ACHN (cell line): ENCODE data around the gene IQSEC1.

ENCODE experiments used
- DNase-seq: peaks from one replicate; pipeline ENCODE4 v3.0.0-alpha.2; 2015
- in situ Hi-C: cut with HindIII; loops from 2 replicates; pipeline ENCODE4 v1.10.0; 2017; ENCODE audit warnings: low sequenced_read_pairs, low pct_ligation_motif_present, low pct_unique_long_range_greater_than_20kb

The IQSEC1 gene

DNA sequence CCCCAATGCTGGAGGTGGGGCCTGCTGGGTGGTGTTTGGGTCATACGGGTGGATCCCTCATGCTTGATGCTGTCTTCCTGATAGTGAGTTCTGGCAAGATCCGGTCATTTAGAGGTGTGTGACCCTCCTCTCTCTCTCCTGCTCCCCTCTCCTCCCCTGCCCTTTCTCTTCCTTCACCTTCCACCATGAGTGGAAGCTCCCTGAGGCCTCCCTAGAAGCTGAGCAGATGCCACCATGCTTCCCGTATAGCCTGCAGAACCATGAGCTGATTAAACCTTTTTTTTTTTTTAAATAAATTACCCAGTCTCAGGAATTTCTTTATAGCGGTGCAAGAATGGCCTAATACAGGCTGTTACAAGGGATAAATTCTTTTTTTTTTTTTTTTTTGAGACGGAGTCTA lies 36.3 kb upstream of the IQSEC1 start:
- in situ Hi-C loops, result no loop called here
- no peak for DNase-seq

DNA sequence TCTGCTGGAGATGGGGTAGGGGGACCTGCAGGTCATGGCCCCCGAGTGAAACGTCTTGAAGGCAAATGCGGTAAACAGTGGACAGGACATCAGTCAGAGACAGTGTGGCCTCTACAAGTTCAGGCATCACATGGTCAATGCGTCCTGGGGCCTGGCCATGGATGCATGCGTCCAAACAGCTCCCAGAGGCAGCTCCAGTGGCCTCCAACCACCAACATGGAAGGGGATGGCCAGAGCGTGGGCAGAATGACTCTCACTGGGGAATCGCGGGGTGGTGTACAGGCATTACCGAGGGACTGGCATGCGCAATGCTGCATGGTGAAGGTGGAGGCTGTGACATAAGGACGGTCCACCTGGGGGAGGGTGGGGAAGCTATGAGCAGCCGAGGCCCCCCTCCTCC lies 35.6 kb upstream of the IQSEC1 start:
- DNase-seq, result no peak
- in situ Hi-C loops, result no loop called here

DNA sequence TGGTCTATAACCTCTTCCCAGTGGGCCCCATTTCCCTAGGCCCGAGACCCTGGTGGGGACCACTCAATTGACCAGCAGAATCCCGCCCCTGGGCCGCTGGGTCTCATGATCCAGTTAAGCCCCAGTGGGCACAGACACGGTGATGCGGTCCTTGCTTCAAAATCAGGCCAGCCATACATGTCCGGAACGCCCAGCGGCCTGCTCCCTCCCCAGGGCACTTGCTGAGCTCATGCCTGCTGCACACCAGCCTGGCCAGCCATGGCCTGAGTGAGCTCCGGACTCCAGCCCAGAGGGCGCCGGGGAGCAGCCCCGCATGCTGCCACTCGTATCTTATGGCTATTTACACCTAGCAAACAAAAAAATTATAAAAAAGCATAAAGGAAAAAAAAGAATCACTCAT lies 34.4 kb upstream of the IQSEC1 start:
- DNase-seq, result no peak
- in situ Hi-C loops, result no loop called here

DNA sequence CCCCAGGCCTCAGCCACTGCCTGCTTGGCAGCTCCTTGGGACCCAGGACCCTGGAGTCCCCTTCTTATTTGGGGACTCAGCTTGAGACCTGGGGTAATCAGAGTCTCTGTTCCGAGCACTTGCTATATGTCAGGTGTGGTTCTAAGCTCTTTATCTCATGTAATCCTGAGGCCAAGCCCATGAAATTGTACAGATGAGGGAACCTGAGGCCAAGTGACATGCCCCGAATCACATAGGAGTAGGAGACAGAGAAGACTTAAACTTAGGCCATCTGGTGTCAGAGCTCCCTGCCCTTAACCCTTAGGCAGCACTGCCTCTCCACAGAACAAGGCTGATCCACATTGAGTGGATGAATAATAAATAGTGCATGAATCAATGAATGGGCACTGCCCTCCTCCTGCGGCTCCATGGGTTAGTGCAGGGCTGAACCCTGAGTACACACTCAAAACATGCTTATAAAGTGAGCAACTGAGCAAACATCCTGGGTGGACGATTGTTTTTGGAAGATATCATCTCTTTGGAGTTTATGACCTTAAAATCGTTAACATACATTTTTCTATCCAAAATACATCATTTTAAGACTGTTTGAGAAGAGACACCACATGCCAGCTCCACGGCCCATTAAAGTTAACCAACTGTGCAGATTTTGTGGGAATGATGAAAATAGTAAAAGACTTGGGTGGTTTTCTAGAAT lies 33.2 kb upstream of the IQSEC1 start:
- DNase-seq, result no peak
- in situ Hi-C loops, result no loop called here

DNA sequence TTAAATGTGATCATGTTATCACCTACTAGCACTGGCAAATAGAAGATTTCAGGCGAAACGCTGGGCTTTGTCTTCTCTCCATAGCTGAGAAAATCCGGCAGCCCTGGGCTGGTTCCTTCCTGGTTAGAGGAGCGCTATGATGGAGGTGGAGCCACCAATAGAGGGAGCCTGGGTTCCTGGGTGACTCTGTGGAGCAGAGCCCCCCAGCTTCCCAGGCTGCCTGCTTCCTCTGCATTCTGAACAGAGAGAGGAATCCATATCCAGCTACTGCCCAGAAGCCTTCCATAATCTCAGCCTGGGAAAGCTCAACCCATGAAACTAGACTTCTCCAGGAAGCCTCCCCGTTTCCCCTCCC lies 32.6 kb upstream of the IQSEC1 start:
- in situ Hi-C loops, result no loop called here
- DNase-seq, result no peak

DNA sequence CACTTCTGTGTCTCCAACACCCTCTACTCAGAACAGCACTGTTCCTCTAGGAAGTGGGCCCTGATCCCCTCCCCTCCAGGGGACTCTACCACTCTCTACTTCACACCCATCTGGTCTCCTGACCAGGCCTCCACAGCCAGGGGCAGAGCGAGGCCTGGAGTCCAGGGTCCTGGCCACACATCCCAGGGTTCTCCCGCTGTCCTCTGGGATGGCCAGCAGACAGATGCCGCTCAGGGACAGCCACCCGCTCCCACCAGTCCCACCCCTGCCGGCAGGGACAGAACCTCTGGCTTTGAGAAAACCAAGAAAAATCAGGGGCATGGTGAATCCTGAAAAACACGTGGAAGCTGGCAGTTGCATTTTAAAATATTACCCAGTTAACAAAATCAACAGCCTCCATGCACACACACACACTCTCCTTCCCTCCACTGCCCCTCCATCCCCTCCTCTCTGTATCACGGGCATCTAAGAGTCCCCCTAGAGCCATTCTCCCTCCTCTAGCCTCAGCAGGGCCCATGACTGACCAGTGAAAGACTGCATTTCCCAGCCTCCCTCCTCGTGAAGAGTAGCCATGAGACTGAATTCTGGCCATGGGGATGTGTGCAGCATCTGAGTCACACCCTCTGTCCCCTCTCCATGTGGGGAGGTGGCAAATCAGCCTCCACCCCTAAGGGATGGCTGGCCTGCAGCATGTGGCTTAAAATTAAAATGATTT lies 32.1 kb upstream of the IQSEC1 start:
- in situ Hi-C loops, result no loop called here
- no peak for DNase-seq

DNA sequence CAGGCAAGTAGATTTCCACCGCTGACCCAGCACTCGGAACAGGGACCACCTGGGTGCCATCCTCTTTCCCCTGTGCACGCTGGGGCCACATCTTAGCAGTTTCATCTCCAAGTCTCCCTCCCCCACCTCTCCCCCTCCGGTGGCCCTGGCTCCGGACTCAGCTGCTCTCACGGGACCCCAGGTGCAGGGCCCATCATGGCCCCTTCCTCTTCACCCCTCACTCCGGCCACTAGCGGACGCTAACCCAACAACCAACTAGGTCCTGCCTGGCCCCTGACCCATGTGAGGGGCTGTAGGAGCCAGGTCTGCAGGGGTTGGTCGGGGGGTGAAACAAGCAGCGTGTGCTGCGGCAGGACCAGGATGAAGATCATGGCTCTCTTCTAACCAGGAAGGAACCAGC lies 31.3 kb upstream of the IQSEC1 start:
- in situ Hi-C loops, result no loop called here
- no peak for DNase-seq

DNA sequence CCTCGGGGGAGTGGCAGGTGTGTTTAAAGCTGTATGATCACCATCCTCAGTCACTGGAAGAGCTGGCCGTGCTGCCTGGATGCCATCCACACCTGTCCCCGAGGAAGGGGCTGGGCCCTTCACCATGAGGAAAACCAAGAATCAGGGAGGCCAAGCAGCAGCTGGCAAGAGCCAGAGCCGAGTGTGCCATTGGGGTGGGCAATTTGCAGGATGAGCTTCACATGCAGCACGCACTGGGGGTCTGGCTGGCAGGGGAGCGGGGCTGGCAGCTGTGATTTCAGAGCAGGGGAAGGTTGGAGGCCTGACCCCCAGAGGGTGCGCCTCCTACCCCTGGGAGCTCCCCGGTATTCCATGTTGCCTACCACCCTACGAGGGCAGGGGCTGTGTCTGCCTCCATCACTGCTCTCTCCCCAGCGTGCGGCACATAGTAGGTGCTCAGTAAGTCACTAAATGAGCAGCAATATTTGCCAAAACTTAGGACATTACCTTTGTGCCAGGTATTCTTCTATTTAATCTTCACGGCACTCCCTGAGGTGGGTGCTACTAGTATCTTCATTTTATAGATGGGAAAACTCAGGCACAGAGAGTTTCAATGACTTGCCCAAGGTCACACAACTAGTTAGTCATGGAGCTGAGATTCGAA lies 30.3 kb upstream of the IQSEC1 start:
- DNase-seq, result no peak
- in situ Hi-C loops, result no loop called here

DNA sequence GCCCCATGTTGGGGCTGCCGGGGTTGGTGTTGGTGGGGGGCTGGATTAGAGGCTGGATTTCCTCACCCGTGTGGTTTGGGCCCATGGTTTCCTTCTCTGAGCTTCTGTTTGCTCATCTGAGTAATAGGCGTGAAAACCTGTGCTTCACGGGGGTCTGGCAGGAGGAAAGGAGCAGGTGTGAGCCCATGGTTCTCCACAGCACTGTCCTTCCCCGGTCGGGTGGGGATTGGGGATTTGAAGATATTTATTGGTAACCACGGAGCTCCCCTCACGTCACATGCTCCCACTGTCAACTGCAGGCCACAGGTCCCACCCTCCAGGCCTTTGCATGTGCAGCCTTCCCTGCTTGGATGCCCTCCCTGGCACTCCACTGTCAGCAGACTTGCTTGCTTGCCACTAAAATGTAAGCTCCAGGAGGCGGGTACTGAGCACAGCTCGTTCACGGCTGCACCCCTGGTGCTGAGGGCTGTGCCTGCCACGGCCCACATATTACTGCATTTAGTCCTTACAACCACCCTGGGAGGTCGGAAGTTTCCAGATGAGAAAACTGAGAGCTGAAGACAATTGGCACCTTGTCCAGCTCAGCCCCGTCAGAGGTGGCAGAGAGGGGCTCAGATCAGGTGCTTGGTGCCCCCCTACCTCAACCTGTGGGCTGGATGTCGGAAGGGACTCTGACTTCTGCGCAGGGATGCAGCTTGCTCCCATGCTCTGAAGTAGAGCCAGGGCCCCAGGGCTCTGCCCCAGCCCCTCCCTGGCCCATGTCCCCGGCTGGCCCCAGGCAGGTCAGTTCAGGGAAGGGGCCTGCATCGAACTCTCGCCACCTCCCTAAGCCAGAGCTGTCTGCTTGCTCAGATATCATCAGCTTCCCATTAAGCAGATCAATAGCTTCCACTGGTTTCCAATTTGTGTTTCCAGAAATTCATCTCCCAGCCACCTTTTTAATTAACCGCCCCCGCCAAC lies 29.4 kb upstream of the IQSEC1 start:
- in situ Hi-C loops, result no loop called here
- no peak for DNase-seq

DNA sequence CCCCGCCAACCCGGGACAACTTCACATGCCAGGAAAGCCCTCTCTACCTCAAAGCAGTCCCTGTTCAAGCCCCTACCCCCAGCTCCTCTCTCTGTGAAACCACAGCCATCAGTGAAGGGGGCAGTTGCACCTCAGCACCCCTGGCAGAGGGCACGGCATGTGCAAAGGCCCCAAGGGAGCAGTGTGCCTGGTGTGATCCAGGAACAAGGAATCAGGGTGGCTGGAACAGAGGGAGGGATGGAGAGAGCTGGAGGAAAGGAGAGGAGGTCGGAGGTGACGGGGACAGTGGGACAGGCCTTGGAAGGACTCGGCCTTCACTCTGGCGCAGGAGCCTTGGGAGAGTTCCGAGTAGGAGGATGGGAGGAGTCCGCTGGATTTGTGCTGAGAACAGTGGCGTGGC lies 26.5 kb upstream of the IQSEC1 start:
- no peak for DNase-seq
- in situ Hi-C loops, result no loop called here

DNA sequence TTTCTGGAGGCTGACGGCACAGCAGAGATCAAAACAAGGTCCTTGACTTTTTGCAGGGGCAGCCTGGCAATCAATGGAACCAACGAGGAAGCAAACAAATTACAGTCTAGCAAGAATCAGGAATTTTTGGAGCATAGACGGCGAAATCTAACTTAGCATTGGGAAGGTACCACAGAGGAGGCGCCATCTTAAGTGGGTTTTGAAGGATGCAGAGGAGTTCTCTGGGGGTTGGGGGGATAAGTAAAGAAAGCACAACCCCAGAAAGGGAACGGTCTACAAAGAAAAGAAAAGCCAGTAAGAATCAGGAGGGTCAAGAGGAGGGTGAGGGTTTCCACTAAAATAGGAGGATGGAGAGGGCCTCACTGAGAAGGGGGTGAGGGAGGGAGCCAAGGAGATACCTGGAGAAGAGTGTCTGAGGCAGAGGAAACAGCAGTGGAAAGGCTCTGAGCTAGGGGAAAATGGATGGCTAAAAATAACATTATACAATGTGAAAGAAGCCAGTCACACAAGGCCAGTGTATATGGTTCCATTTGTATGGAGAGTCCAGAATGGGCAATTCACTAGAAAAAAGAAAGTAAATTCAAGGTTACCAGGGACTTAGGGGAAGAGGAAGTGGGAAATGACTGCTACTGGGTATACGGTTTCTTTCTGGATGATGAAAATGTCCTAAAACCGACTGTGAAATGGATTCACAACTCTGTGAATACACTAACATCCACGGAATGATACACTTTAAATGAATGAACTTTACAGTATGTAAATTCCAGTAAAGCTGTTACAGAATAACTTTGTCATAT lies 25.2 kb upstream of the IQSEC1 start:
- in situ Hi-C loops, result no loop called here
- no peak for DNase-seq

DNA sequence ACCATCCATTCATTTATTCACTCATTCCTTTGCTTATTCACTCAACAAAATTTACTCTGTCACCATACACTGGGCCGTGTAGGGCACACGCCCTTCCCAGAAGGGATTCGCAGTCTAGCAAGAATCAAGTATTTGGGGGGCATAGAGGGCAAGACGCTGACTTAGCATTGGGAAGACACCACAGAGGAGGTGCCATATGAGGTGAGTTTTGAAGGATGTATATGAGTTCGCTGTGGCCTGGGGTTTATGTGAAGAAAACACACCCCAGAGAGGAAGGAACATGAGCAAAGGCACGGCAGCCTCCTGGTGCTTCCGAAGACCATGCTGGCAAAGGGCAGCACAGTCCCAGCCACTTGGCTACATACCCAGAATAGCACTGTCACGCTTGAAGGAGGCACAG lies 23.1 kb upstream of the IQSEC1 start:
- in situ Hi-C loops, result no loop called here
- no peak for DNase-seq

DNA sequence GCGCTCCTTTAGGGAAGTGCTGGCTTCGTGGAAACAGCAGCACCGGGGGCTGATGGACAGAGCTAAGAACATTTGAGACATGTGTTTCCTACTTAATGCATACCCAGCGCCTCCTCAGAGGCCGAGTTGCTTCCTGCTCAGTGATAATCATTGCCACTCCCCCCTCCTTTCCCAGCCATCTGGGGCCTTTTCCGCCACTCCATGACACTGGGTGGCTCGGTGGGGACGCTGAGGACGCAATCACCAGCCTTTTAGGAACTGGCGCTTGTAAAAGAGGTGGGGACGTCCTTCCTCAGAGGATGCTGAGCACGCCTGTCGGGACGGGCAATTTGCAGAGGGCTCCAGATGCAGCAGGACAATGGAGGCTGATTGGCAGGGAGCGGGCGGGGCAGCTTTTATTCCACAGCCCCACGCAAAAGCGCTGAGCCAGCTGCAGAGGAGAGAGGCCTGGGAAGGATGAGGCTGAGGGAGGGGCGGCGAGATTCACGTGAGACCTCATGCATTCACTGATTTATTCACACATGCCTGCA lies 22.2 kb upstream of the IQSEC1 start:
- in situ Hi-C loops, result no loop called here
- DNase-seq, result no peak

DNA sequence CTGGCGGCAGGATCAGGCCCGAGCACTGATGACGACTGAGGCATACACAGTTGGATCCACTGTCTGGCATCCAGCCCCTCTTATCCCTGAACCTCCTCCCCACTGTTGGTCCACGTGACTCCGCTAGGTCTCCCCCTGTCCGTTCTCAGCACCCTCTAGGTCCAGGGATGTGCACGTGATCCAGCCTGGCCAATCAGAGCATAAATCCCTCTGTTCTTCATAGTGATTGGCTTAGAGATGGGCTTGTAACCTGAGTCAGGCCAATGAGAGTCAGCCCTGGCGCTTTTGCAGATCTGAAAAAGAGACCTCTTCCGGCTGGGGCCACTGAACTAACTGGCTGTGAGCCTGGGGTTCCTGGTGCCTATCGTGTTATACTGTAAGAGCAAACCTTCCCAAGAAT lies 20.5 kb upstream of the IQSEC1 start:
- in situ Hi-C loops, result no loop called here
- DNase-seq, result no peak

DNA sequence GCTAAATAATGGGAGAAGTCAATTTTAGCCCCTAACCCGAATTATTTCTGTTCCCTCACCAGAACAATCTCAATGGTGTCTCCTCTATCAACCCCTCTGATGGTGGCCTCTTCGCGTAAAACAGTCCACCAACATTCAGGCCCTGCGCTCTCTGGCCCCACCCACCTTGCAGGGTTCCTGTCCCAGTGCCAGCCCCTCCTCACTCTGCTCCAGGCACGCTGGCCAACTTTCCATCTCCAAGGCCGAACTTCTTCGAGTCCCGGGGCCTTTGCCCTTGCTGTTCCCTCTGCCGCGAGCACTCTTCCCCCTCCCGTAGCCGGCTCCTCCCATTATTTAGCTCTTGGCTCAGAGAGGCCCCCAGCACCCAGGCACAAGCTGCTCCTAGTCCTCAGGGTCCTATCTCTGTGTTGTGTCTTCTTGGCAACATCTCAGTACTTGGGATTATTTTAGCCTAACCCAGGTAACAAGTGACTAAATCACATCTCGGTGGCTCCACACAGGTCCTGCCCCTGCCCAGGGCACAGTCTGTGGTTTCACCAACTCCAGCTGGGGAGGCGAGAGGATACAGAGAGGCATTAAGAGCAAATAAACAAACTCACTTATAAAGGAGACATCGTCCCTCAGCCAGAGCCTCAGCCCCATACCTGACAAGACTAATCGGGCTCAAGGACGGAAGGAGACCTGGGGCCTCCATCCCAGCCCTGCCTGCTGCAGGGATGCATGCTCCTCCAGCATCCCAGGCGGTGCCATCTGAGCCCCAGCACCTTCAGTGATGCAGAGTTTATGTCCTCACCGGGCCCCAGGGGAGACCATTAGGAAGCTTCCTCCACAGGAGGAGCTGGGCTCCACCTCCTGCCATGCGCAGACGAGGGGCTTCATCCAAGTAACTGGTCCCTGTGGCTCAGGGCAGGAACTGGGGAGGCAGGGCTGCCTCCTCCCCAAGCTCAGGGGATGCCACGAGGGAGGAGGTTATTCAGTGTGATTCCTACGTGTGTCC lies 19.7 kb upstream of the IQSEC1 start:
- in situ Hi-C loops, result no loop called here

DNA sequence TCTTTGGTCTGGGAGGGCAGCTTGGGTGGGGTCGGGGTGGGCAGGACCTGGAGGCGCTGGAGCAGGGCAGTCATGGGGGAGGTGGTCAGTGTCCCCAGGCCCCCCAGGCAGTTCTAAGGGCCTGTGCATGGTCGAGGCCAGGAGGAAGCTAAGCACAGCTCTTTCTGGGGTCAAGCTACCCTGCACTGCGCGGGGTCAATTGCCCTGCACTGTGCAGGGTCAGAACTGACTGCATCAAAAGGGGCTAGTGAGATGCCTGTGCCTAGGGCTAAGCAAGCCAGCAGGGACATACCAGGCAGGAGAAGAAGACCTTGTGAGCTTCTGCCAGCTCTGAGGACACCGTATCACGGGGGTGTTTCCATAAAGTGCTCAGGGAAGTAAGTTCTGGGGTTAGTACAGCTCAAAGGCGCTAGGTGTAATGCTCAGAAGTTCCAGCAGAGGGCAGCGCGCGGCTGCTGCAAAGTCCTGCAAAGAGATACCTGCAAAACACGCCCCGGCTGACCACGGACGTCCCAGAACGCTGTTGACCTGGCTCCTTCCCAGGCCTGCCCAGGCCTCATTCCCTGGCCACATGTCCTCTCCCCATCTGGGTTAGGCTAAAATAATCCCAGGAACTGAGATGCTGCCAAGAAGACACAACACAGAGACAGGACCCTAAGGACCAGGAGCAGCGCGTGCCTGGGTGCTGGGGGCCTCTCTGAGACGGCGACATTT lies 18.8 kb upstream of the IQSEC1 start:
- peak; percentile 57 for DNase-seq
- in situ Hi-C loops, result no loop called here

More for the DNA sequence above, 19.7 kb upstream of the IQSEC1 start:
- no peak for DNase-seq
